ENCODE measurements around the gene ZNF823. TPM values are rescaled to one million over a fixed set of nuclear protein-coding genes. Genes with fewer than 3 reads are reported as not detected.

The ZNF823 gene
- total and polyA plus RNA-seq, 2 of the 13 experiments (the other 11 are each of a cell fraction or from before 2014, with no cell fraction given): 5.7 to 11.7 TPM

DNA sequence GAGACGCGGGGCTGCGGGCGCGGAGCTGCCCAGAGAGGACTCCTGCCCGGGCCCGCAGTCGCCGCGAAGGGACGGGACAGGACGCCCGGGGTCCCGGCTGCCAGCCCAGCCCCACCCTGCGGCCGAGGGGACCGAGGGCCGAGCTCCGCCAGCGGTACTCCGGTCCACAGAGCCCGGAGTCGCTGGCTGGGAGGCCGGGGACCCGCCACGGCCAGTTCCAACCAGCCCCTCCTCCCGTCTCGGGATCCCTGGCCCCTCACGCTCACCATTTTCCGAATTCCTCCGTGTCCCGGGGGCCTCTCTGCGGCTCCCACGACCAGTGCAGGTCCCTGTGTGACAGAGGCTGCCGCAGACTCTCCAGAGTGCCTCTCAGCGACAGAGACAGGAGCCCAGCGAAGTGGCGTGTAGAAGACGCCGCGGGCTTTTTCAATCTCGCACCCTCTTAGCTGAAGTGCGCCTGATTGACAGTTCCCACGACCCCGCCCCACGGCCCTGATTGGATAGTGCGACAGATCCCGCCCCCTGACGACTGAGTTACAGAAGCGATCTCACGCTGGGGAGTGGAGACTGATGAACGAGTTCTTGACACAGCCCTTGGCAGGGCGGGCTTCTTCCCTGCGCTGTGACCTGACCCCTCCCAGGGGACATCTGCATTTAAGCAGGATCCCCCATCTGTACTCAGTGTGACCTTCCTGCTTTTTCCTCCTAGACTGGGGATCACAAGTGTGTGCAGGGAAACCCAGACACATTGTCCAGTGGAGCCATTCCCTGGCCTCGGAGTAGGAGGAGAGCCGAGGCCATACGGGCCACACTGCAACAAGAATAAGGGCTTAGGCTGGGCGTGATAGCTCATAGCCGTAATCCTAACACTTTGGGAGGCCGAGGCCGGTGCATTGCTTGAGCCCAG lies 44.0 kb downstream of the ZNF823 start (continued):
- TF ChIP-seq DMAP1 (CRISPR knock-in tag; IDR thresholded peaks at IDR 0.05): no peak
- peak; percentile 57; the same call in 1 of the 2 replicates for TF ChIP-seq KDM5A (IDR thresholded peaks at IDR 0.05; ENCODE audit: borderline replicate concordance, low read length)
- peak; percentile 31; the same call in 1 of the 2 replicates for TF ChIP-seq ZFP90 (CRISPR knock-in tag; IDR thresholded peaks at IDR 0.05; ENCODE audit: borderline replicate concordance)
- TF ChIP-seq, protein P1, sequence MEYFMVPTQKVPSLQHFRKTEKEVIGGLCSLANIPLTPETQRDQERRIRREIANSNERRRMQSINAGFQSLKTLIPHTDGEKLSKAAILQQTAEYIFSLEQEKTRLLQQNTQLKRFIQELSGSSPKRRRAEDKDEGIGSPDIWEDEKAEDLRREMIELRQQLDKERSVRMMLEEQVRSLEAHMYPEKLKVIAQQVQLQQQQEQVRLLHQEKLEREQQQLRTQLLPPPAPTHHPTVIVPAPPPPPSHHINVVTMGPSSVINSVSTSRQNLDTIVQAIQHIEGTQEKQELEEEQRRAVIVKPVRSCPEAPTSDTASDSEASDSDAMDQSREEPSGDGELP (IDR thresholded peaks at IDR 0.05; ENCODE audit: borderline replicate concordance, low read depth): no peak
- TF ChIP-seq ZNF234 (CRISPR knock-in tag; conservative IDR thresholded peaks at IDR 0.05): no peak
- TF ChIP-seq ZNF614 (CRISPR knock-in tag; IDR thresholded peaks at IDR 0.05; ENCODE audit: borderline replicate concordance): 0 out of 2 replicates have a peak, but pooled peaks have one; percentile 50
- no peak for TF ChIP-seq ZNF784 (CRISPR knock-in tag; IDR thresholded peaks at IDR 0.05; ENCODE audit: borderline replicate concordance)
- no peak; the same call in 1 of the 2 replicates for TF ChIP-seq ZNF574 (CRISPR knock-in tag; IDR thresholded peaks at IDR 0.05)
- TF ChIP-seq RFX5 (IDR thresholded peaks at IDR 0.05; ENCODE audit: low read depth, low read length): peak; percentile 25; the same call in 1 of the 2 replicates
- TF ChIP-seq PATZ1 (CRISPR knock-in tag; IDR thresholded peaks at IDR 0.05): peak; percentile 52; the same call in 1 of the 2 replicates
- no peak for TF ChIP-seq ZNF644 (CRISPR knock-in tag; IDR thresholded peaks at IDR 0.05; ENCODE audit: low read depth)
- TF ChIP-seq ZNF678 (CRISPR knock-in tag; IDR thresholded peaks at IDR 0.05): no peak
- TF ChIP-seq HOXA3 (CRISPR knock-in tag; IDR thresholded peaks at IDR 0.05): peak; percentile 58; the same call in 1 of the 2 replicates
- peak; percentile 69 for TF ChIP-seq ASH2L (IDR thresholded peaks at IDR 0.05; ENCODE audit: insufficient read length, low read depth, low read length)
- TF ChIP-seq, protein P2, sequence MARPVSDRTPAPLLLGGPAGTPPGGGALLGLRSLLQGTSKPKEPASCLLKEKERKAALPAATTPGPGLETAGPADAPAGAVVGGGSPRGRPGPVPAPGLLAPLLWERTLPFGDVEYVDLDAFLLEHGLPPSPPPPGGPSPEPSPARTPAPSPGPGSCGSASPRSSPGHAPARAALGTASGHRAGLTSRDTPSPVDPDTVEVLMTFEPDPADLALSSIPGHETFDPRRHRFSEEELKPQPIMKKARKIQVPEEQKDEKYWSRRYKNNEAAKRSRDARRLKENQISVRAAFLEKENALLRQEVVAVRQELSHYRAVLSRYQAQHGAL (CRISPR knock-in tag; IDR thresholded peaks at IDR 0.05; ENCODE audit: not compliant biosample characterization): no peak
- TF ChIP-seq ATF6 (CRISPR knock-in tag; conservative IDR thresholded peaks at IDR 0.05): 0 out of 2 replicates have a peak, but pooled peaks have one; percentile 36
- no peak for TF ChIP-seq HMGA1 (CRISPR knock-in tag; conservative IDR thresholded peaks at IDR 0.05)
- TF ChIP-seq AGO2 (optimal IDR thresholded peaks at IDR 0.05; ENCODE audit: low read depth, low read length): peak; percentile 44
